ENCODE results near the gene UTP15. TPM values are rescaled to one million over a fixed set of nuclear protein-coding genes. Genes with fewer than 3 reads are reported as not detected.

The UTP15 gene
- polyA plus RNA-seq, 3 donors: 2.8 to 8.6 (median 2.8) TPM

- Histone ChIP-seq H3K79me2 (ENCODE audit: insufficient read depth, low read length) (no peaks in the 10 kb centered on the region), H3K4me3 (replicated peaks in 1 of 3; ENCODE audit: low read depth in 2 of 3, low read length in 3 of 3) (peak within 1 kb of the TSS; percentile 20 to 74 (median 51)), H3K9me3 (replicated peaks in 1 of 2; ENCODE audit: control insufficient read depth in 1 of 2, insufficient read depth in 1 of 2, low read length in 2 of 2) (no peaks in the 10 kb centered on the region), H3K36me3 (replicated peaks in 1 of 2; ENCODE audit: control insufficient read depth in 1 of 2, insufficient read depth in 2 of 2, low read length in 2 of 2) (no peaks in the 10 kb centered on the region), H3K4me2 (replicated peaks; ENCODE audit: extremely low read depth, low read length, poor library complexity, severe bottlenecking) (peak within 1 kb of the TSS; percentile 83), H4K20me1 (ENCODE audit: insufficient read depth, low read length) (no peaks in the 10 kb centered on the region), H3K27me3 (ENCODE audit: control insufficient read depth in 2 of 2, insufficient read depth in 2 of 2, low read length in 2 of 2) (peaks cover 40 to 54% of the 10 kb centered on the region in 2 donors), H3K9ac (ENCODE audit: insufficient read depth, low read length, poor library complexity, severe bottlenecking) (peak within 1 kb of the TSS; percentile 32), H2AFZ (ENCODE audit: insufficient read depth, low read depth, low read length, poor library complexity, severe bottlenecking) (peak within 1 kb of the TSS; percentile 71), H3K27ac (ENCODE audit: low read depth in 1 of 2, low read length in 2 of 2) (no peak within 1 kb of the TSS), H3K4me1 (ENCODE audit: control insufficient read depth in 1 of 2, insufficient read depth in 2 of 2, low read length in 2 of 2) (peaks cover 8% of the 10 kb centered on the region in 2 donors)
- intact Hi-C loops (cut with micrococcal nuclease): no loop called here
- H3K4me3 Mint-ChIP-seq: peak within 1 kb of the TSS; percentile 71 to 85
- peaks cover 0 to 4% (median 0%) of the 10 kb centered on the region in 7 donors for H3K9me3 Mint-ChIP-seq
- no peak for DNase-seq
- H3K27ac Mint-ChIP-seq: no peak within 1 kb of the TSS
- no peaks in the 10 kb centered on the region for H3K36me3 Mint-ChIP-seq
- WGBS (ENCODE audit: insufficient coverage): under 1% methylated on average over 85 of the region's 92 CpGs
- peaks cover 35 to 47% (median 38%) of the 10 kb centered on the region in 3 donors for H3K27me3 Mint-ChIP-seq (ENCODE audit: low read depth in 3 of 3)
- TF ChIP-seq CTCF (IDR thresholded peaks at IDR 0.05): no peak
- H3K4me1 Mint-ChIP-seq: peaks cover 8% of the 10 kb centered on the region
Measured at GRCh38 chr5:73625944-73626811, 60.6 kb downstream of the UTP15 start, which contains the start of gene ARHGEF28. Gene ARHGEF28 (plus strand): TSS chr5:73626196. CDS start chr5:73684852, 58,656 bp downstream.

- Histone ChIP-seq H3K79me2 (ENCODE audit: insufficient read depth, low read length) (no peaks in the 10 kb centered on the region), H3K36me3 (replicated peaks in 1 of 2; ENCODE audit: control insufficient read depth in 1 of 2, insufficient read depth in 2 of 2, low read length in 2 of 2) (no peaks in the 10 kb centered on the region), H4K20me1 (ENCODE audit: insufficient read depth, low read length) (no peaks in the 10 kb centered on the region), H3K4me1 (ENCODE audit: control insufficient read depth in 1 of 2, insufficient read depth in 2 of 2, low read length in 2 of 2) (peaks cover 8% of the 10 kb centered on the region in 2 donors), H3K9me3 (replicated peaks in 1 of 2; ENCODE audit: control insufficient read depth in 1 of 2, insufficient read depth in 1 of 2, low read length in 2 of 2) (no peaks in the 10 kb centered on the region), H3K4me2 (replicated peaks; ENCODE audit: extremely low read depth, low read length, poor library complexity, severe bottlenecking) (peak overlapping the region; percentile 83), H2AFZ (ENCODE audit: insufficient read depth, low read depth, low read length, poor library complexity, severe bottlenecking) (peak overlapping the region; percentile 71), H3K27ac (ENCODE audit: low read depth in 1 of 2, low read length in 2 of 2) (no peak overlapping the region), H3K27me3 (ENCODE audit: control insufficient read depth in 2 of 2, insufficient read depth in 2 of 2, low read length in 2 of 2) (peaks cover 40 to 59% of the 10 kb centered on the region in 2 donors), H3K4me3 (replicated peaks in 1 of 3; ENCODE audit: low read depth in 2 of 3, low read length in 3 of 3) (peak overlapping the region in 1 of 3 experiments; percentile 74), H3K9ac (ENCODE audit: insufficient read depth, low read length, poor library complexity, severe bottlenecking) (no peak overlapping the region)
- intact Hi-C loops (cut with micrococcal nuclease): no loop called here
- Mint-ChIP-seq H3K36me3 (no peaks in the 10 kb centered on the region), H3K27me3 (ENCODE audit: low read depth in 3 of 3) (peaks cover 35 to 47% (median 40%) of the 10 kb centered on the region in 3 donors), H3K4me3 (peak overlapping the region; percentile 71 to 85), H3K27ac (no peak overlapping the region), H3K4me1 (peaks cover 8% of the 10 kb centered on the region), H3K9me3 (peaks cover 0 to 4% (median 0%) of the 10 kb centered on the region in 7 donors)
- WGBS (ENCODE audit: insufficient coverage): 87% methylated on average over 13 of the region's 14 CpGs
- no peak for DNase-seq
- TF ChIP-seq CTCF (IDR thresholded peaks at IDR 0.05): no peak
Measured at GRCh38 chr5:73626814-73627313, 61.3 kb downstream of the UTP15 start.

Measured in CD14-positive monocyte (primary cell).